Endothelial cell of umbilical vein (primary cell): ENCODE results near the gene TREX2. TPM values are rescaled to one million over a fixed set of nuclear protein-coding genes. Genes with fewer than 3 reads are reported as not detected.

Experiments used
- BruUV-seq: library from RNA; stranded (reverse); fragments of 400-500 nt; replicated peaks from 2 replicates; lab custom pipeline; 2021; lab: Mats Ljungman, UMichigan
- CTCF ChIA-PET: fragments of 300-600, 350-600 bp; sonication (Branson Sonifier 250); formaldehyde crosslinking; loops from one replicate; lab custom pipeline; 2021; ENCODE audit warnings: antibody characterized with exemption, inconsistent platforms; lab: Charles Lee
- POLR2A ChIA-PET: fragments of 300-600, 350-600 bp; sonication (Branson Sonifier 250); formaldehyde crosslinking; loops from one replicate; lab custom pipeline; 2021; ENCODE audit warnings: antibody characterized with exemption, inconsistent platforms; lab: Charles Lee
- DNase-seq: peaks from one replicate; pipeline ENCODE4 v3.0.0-alpha.2; 2011; ENCODE audit warnings: low read depth, low spot score
- FAIRE-seq: peaks from 2 replicates; lab custom pipeline; 2011; peaks lifted over from hg19 to GRCh38; lab: Jason Lieb, UNC
- H2AFZ ChIP-seq: 2 replicates; pipeline ENCODE4 v1.6.0; 2012; ENCODE audit warnings: low read depth, low read length, control low read depth, inconsistent platforms
- H3K27ac ChIP-seq: 2 replicates; pipeline ENCODE4 v1.5.1; 2011; ENCODE audit warnings: low read depth, mild to moderate bottlenecking, control low read depth, low read length, moderate library complexity; ENCODE audit not compliant: insufficient read depth
- H3K27me3 ChIP-seq, 2 experiments: 2 replicates each; pipeline versions ENCODE4 v1.6.0 to v1.6.1; 2011; ENCODE audit warnings: low read length in 2 of 2, mixed read lengths in 1 of 2; ENCODE audit not compliant: control insufficient read depth in 2 of 2, insufficient read depth in 2 of 2
- H3K36me3 ChIP-seq, 2 experiments: 2 replicates in 1 of 2; 3 replicates in 1 of 2; pipeline ENCODE4 v1.5.1; 2011; ENCODE audit warnings: low read length in 2 of 2, mild to moderate bottlenecking in 1 of 2, moderate library complexity in 1 of 2; ENCODE audit not compliant: control insufficient read depth in 2 of 2, insufficient read depth in 2 of 2; ENCODE audit errors: extremely low read depth in 1 of 2
- H3K4me1 ChIP-seq: 3 replicates; pipeline ENCODE4 v1.5.1; 2011; ENCODE audit warnings: mild to moderate bottlenecking, low read length; ENCODE audit not compliant: control insufficient read depth, insufficient read depth; ENCODE audit errors: extremely low read depth
- H3K4me2 ChIP-seq: 2 replicates; pipeline ENCODE4 v1.6.1; 2011; ENCODE audit warnings: low read length, control low read depth, mixed read lengths; ENCODE audit not compliant: insufficient read depth
- H3K4me3 ChIP-seq, 3 experiments: fragments of 200-600 bp in 1 of 3; sonication (generic), shearing (Covaris generic) in 1 of 3; replicated peaks in 1 of 3; 2 replicates each; pipeline ENCODE4 v1.5.1; 2011 to 2016; ENCODE audit warnings: control low read depth in 3 of 3, low read length in 3 of 3, mild to moderate bottlenecking in 2 of 3, inconsistent platforms in 1 of 3, low read depth in 1 of 3, moderate library complexity in 1 of 3; ENCODE audit not compliant: insufficient read depth in 1 of 3
- H3K79me2 ChIP-seq: 2 replicates; pipeline ENCODE4 v1.6.0; 2012; ENCODE audit warnings: low read length, inconsistent platforms; ENCODE audit not compliant: control insufficient read depth, insufficient read depth
- H3K9ac ChIP-seq: replicated peaks from 2 replicates; pipeline ENCODE3; 2011; ENCODE audit warnings: low read length, control low read depth; ENCODE audit not compliant: insufficient read depth; ENCODE audit errors: extremely low read depth
- H3K9me1 ChIP-seq: replicated peaks from 3 replicates; pipeline ENCODE4 v1.6.0; 2011; ENCODE audit warnings: mild to moderate bottlenecking, low read length; ENCODE audit not compliant: control insufficient read depth, insufficient read depth; ENCODE audit errors: extremely low read depth
- H3K9me3 ChIP-seq: replicated peaks from 2 replicates; pipeline ENCODE4 v1.5.1; 2012; ENCODE audit warnings: low read length, inconsistent platforms; ENCODE audit not compliant: control insufficient read depth, insufficient read depth
- H4K20me1 ChIP-seq: replicated peaks from 2 replicates; pipeline ENCODE3; 2011; ENCODE audit warnings: mild to moderate bottlenecking, low read length; ENCODE audit not compliant: control insufficient read depth, insufficient read depth; ENCODE audit errors: extremely low read depth
- EZH2 ChIP-seq: IDR thresholded peaks from 2 replicates; pipeline ENCODE4 v1.6.1; 2012; ENCODE audit warnings: borderline replicate concordance, low read depth, mild to moderate bottlenecking, moderate library complexity, low read length, inconsistent platforms; ENCODE audit not compliant: severe bottlenecking
- FOS ChIP-seq: IDR thresholded peaks from 2 replicates; pipeline ENCODE4 v1.6.1; 2011; ENCODE audit warnings: mild to moderate bottlenecking, low read length, moderate library complexity, borderline replicate concordance; ENCODE audit not compliant: insufficient read depth
- GATA2 ChIP-seq: IDR thresholded peaks from 2 replicates; pipeline ENCODE4 v1.7.0; 2011; ENCODE audit warnings: low read depth, mild to moderate bottlenecking, moderate library complexity, mixed read lengths, low read length; ENCODE audit not compliant: insufficient read length, insufficient read depth
- JUN ChIP-seq: IDR thresholded peaks from 2 replicates; pipeline ENCODE4 v1.6.1; 2011; ENCODE audit warnings: borderline replicate concordance, low read depth; ENCODE audit not compliant: insufficient read length, insufficient read depth
- MYC ChIP-seq: IDR thresholded peaks from one replicate; pipeline ENCODE4 v1.6.1; 2011; ENCODE audit warnings: mild to moderate bottlenecking, low read depth, low read length
- POLR2A ChIP-seq: IDR thresholded peaks from 2 replicates; pipeline ENCODE4 v1.6.1; 2012; ENCODE audit warnings: low read depth, mild to moderate bottlenecking, control low read depth, low read length
- POLR2AphosphoS5 ChIP-seq: IDR thresholded peaks from 2 replicates; pipeline ENCODE4 v1.6.1; 2012; ENCODE audit warnings: low read depth, mild to moderate bottlenecking, control low read depth, low read length, moderate library complexity; ENCODE audit not compliant: insufficient read depth
- dilution Hi-C: fragments of 300-500 bp; cut with MboI; formaldehyde crosslinking; loops from one replicate; pipeline ENCODE4 v1.15.0; 2019; ENCODE audit warnings: low sequenced_read_pairs; ENCODE audit not compliant: extremely low pct_ligation_motif_present
- intact Hi-C: fragments of 100-400 bp; cut with micrococcal nuclease; formaldehyde crosslinking; loops from one replicate; pipeline ENCODE4 v1.10.0; 2022
- polyA plus RNA-seq, 4 experiments: library from polyadenylated mRNA; depleted of rRNA in 3 of 4; stranded (reverse) in 3 of 4; unstranded in 1 of 4; fragments of >200 nt; gene quantifications; 2 replicates each; pipeline versions ENCODE4 v1.2.1 to v1.2.3, GENCODE V29; 2011 to 2012; ENCODE audit warnings: missing spikeins in 1 of 4
- total RNA-seq: library from RNA; stranded (reverse); gene quantifications from 2 replicates; pipeline ENCODE4 v1.2.3, GENCODE V29; 2021
- TF ChIP-seq, protein P1 (sequence below): IDR thresholded peaks from 2 replicates; pipeline ENCODE4 v1.6.1; 2011; ENCODE audit not compliant: insufficient read depth, insufficient read length

The TREX2 gene
- total and polyA plus RNA-seq, 2 donors (not counting 3 experiments of a cell fraction or from before 2014, with no cell fraction given) = 0.82 to 0.99 TPM

DNA sequence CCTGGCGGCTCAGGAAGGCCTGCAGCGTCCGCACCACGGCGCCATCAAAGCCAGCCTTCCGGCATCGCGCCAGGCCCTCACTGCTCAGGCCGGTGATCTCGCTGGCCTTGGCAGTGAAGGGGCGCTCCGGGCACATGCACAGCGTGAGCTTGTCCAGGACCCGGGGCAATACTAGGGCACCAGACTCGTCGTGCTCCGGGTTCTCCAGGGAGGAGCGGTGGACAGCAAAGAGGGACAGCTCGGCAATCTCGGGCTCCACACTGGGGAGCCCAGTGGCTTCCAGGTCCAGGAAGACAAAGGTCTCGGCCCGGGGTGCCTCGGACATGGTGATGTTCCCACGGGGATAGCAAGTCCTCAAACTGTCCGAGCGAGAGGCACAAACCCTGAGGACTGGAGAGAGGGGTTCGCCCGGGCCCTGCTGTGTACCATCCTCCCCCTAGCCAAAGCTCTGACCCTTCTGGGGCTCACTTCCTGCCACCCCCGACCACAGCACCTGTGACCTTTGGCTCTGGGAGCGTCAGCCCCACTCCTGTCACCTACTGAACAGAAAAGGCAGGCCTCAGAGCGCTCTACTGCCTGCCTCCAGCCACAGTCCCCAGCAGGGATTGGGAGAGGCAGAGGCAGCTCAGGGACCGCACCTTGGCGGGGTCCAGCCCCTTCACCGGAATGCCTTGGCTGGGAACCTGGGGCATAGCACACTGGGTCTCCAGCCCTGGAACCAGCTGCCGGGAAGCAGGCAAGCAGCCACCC, 575 bp downstream of the TREX2 start:
- Histone ChIP-seq H3K79me2 (no peaks in the 10 kb centered on the region), H3K4me3 (no peak overlapping the region), H3K27ac (no peak overlapping the region), H2AFZ (no peak overlapping the region), H3K36me3 (no peaks in the 10 kb centered on the region), H3K27me3 (no peaks in the 10 kb centered on the region), H3K4me2 (no peak overlapping the region), H3K9me3 (no peaks in the 10 kb centered on the region), H4K20me1 (no peaks in the 10 kb centered on the region), H3K4me1 (no peaks in the 10 kb centered on the region), H3K9ac (no peak overlapping the region), H3K9me1 (no peaks in the 10 kb centered on the region)
- POLR2A ChIA-PET = no interaction called here
- BruUV-seq = no TSS peak
- CTCF ChIA-PET = interaction anchor here (1.5 kb wide), 1 partner anchor 16 kb away, joined by 4 read pairs; no protein-coding TSS in a partner anchor
- TF ChIP-seq EZH2 (no peak), MYC (no peak), FOS (no peak), POLR2A (no peak), JUN (no peak), GATA2 (no peak), POLR2AphosphoS5 (no peak)
- TF ChIP-seq, protein P1, sequence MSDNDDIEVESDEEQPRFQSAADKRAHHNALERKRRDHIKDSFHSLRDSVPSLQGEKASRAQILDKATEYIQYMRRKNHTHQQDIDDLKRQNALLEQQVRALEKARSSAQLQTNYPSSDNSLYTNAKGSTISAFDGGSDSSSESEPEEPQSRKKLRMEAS = no peak
- FAIRE-seq (no peak), DNase-seq (no peak)
- intact Hi-C loops = no loop called here
- dilution Hi-C loops = no loop called here
